ENCODE measurements around the gene FAF2.

- TF ChIP-seq, protein P1, sequence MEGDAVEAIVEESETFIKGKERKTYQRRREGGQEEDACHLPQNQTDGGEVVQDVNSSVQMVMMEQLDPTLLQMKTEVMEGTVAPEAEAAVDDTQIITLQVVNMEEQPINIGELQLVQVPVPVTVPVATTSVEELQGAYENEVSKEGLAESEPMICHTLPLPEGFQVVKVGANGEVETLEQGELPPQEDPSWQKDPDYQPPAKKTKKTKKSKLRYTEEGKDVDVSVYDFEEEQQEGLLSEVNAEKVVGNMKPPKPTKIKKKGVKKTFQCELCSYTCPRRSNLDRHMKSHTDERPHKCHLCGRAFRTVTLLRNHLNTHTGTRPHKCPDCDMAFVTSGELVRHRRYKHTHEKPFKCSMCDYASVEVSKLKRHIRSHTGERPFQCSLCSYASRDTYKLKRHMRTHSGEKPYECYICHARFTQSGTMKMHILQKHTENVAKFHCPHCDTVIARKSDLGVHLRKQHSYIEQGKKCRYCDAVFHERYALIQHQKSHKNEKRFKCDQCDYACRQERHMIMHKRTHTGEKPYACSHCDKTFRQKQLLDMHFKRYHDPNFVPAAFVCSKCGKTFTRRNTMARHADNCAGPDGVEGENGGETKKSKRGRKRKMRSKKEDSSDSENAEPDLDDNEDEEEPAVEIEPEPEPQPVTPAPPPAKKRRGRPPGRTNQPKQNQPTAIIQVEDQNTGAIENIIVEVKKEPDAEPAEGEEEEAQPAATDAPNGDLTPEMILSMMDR (IDR thresholded peaks at IDR 0.05 in 8 of 11, conservative IDR thresholded peaks at IDR 0.05 in 3 of 11): no peak
- TF ChIP-seq POLR2AphosphoS5 (IDR thresholded peaks at IDR 0.05): no peak
These were observed 52.3 kb downstream of the FAF2 start for GRCh38 chr5:176500511-176500910.
